ENCODE measurements around the gene ADAMTS2. TPM values are rescaled to one million over a fixed set of nuclear protein-coding genes. Genes with fewer than 3 reads are reported as not detected.

ADAMTS2 gene
- total RNA-seq, 1 experiment from 2014 or later: 3.9 TPM

GRCh38 chr5:179142434-179143198 is 202.6 kb downstream of the ADAMTS2 start:
- Histone ChIP-seq H3K4me1 (ENCODE audit: control insufficient read depth in 1 of 2, insufficient read depth in 2 of 2, low read length in 2 of 2) (no peaks in the 10 kb centered on the region), H3K4me3 (replicated peaks in 1 of 2; ENCODE audit: low read depth in 1 of 2, low read length in 2 of 2) (no peak overlapping the region), H3K4me2 (ENCODE audit: low read length) (no peak overlapping the region), H4K20me1 (ENCODE audit: insufficient read depth) (no peaks in the 10 kb centered on the region), H2AFZ (ENCODE audit: low read depth, low read length, poor library complexity, severe bottlenecking) (no peak overlapping the region), H3K9me3 (ENCODE audit: control insufficient read depth in 1 of 2, insufficient read depth in 1 of 2, low read depth in 1 of 2, low read length in 2 of 2) (no peaks in the 10 kb centered on the region), H3K9ac (ENCODE audit: low read length) (no peak overlapping the region), H3K9me2 (ENCODE audit: insufficient read depth) (no peaks in the 10 kb centered on the region), H3K27me3 (ENCODE audit: insufficient read depth, low read length) (no peaks in the 10 kb centered on the region), H3K27ac (ENCODE audit: low read depth, low read length) (no peak overlapping the region), H3K79me2 (ENCODE audit: insufficient read depth, low read length) (no peaks in the 10 kb centered on the region), H3K36me3 (ENCODE audit: control insufficient read depth in 1 of 2, insufficient read depth in 2 of 2, low read length in 2 of 2) (no peaks in the 10 kb centered on the region)
- intact Hi-C loops (cut with micrococcal nuclease): no loop called here
- DNase-seq (ENCODE audit: low read depth, low spot score): no peak
- CTCF ChIA-PET: interaction anchor here (0.6 kb wide), 1 partner anchor 58 kb away, joined by 3 read pairs; no protein-coding TSS in a partner anchor
- POLR2A ChIA-PET: no interaction called here
- no peak for ATAC-seq
- TF ChIP-seq, protein P1, sequence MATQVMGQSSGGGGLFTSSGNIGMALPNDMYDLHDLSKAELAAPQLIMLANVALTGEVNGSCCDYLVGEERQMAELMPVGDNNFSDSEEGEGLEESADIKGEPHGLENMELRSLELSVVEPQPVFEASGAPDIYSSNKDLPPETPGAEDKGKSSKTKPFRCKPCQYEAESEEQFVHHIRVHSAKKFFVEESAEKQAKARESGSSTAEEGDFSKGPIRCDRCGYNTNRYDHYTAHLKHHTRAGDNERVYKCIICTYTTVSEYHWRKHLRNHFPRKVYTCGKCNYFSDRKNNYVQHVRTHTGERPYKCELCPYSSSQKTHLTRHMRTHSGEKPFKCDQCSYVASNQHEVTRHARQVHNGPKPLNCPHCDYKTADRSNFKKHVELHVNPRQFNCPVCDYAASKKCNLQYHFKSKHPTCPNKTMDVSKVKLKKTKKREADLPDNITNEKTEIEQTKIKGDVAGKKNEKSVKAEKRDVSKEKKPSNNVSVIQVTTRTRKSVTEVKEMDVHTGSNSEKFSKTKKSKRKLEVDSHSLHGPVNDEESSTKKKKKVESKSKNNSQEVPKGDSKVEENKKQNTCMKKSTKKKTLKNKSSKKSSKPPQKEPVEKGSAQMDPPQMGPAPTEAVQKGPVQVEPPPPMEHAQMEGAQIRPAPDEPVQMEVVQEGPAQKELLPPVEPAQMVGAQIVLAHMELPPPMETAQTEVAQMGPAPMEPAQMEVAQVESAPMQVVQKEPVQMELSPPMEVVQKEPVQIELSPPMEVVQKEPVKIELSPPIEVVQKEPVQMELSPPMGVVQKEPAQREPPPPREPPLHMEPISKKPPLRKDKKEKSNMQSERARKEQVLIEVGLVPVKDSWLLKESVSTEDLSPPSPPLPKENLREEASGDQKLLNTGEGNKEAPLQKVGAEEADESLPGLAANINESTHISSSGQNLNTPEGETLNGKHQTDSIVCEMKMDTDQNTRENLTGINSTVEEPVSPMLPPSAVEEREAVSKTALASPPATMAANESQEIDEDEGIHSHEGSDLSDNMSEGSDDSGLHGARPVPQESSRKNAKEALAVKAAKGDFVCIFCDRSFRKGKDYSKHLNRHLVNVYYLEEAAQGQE (IDR thresholded peaks at IDR 0.05; ENCODE audit: low read depth): no peak
- RAD21 ChIA-PET (ENCODE audit: low non-redundant PET in 1 of 2, low total read pairs in 2 of 2, uncharacterized antibody in 2 of 2, unreplicated experiment in 2 of 2): no interaction called here
- BruUV-seq (replicated peaks): no TSS peak

GRCh38 chr5:179141867-179142266 is 203.4 kb downstream of the ADAMTS2 start:
- TF ChIP-seq ATF3 (IDR thresholded peaks at IDR 0.05) (no peak), FOSL1 (IDR thresholded peaks at IDR 0.05; ENCODE audit: low read depth) (no peak)
- H3K27me3 ChIP-seq (ENCODE audit: insufficient read depth, low read length): no peaks in the 10 kb centered on the region
- H3K27ac ChIP-seq (ENCODE audit: low read depth, low read length): no peak overlapping the region
- H3K9ac ChIP-seq (ENCODE audit: low read length): no peak overlapping the region
- ATAC-seq (no peak), DNase-seq (ENCODE audit: low read depth, low spot score) (no peak)
- no TSS peak for BruUV-seq (replicated peaks)
- ChIA-PET RAD21 (ENCODE audit: low non-redundant PET in 1 of 2, low total read pairs in 2 of 2, uncharacterized antibody in 2 of 2, unreplicated experiment in 2 of 2) (no interaction called here), CTCF (no interaction called here), POLR2A (no interaction called here)
- H3K79me2 ChIP-seq (ENCODE audit: insufficient read depth, low read length): no peaks in the 10 kb centered on the region
- no peak overlapping the region for H2AFZ ChIP-seq (ENCODE audit: low read depth, low read length, poor library complexity, severe bottlenecking)
- H3K9me3 ChIP-seq (ENCODE audit: control insufficient read depth in 1 of 2, insufficient read depth in 1 of 2, low read depth in 1 of 2, low read length in 2 of 2): no peaks in the 10 kb centered on the region
- no peaks in the 10 kb centered on the region for H4K20me1 ChIP-seq (ENCODE audit: insufficient read depth)
- H3K36me3 ChIP-seq (ENCODE audit: control insufficient read depth in 1 of 2, insufficient read depth in 2 of 2, low read length in 2 of 2): no peaks in the 10 kb centered on the region
- H3K4me2 ChIP-seq (ENCODE audit: low read length): no peak overlapping the region
- intact Hi-C loops (cut with micrococcal nuclease): no loop called here
- no peak overlapping the region for H3K4me3 ChIP-seq (replicated peaks in 1 of 2; ENCODE audit: low read depth in 1 of 2, low read length in 2 of 2)
- no peaks in the 10 kb centered on the region for H3K4me1 ChIP-seq (ENCODE audit: control insufficient read depth in 1 of 2, insufficient read depth in 2 of 2, low read length in 2 of 2)
- H3K9me2 ChIP-seq (ENCODE audit: insufficient read depth): no peaks in the 10 kb centered on the region

Data from HCT116 (cell line).